Uterine smooth muscle cell (primary cell): ENCODE results near the gene PPFIA3. TPM values are rescaled to one million over a fixed set of nuclear protein-coding genes. Genes with fewer than 3 reads are reported as not detected.

Source experiments
- total RNA-seq: library from RNA; depleted of rRNA; stranded (reverse); fragments of >200 nt; gene quantifications from 2 replicates; pipeline ENCODE4 v1.2.3, GENCODE V29; 2014

Gene PPFIA3
- 1.2 and 1.5 TPM in 2 replicates for total RNA-seq

GRCh38 chr19:49119411-49120324 is at the start of gene PPFIA3:
TSS of gene PPFIA3 (plus strand) at chr19:49119544. CDS start at chr19:49127874, 8,330 bp downstream.

GRCh38 chr19:49085020-49085867 is 34.1 kb upstream of the PPFIA3 start, which contains the start of gene SNRNP70:
TSS of gene SNRNP70 (plus strand) at chr19:49085451. CDS start at chr19:49086415, 964 bp downstream.

GRCh38 chr19:49113762-49114629 is 5.3 kb upstream of the PPFIA3 start, which contains the start of gene LIN7B:
TSS of gene LIN7B (plus strand) at chr19:49114370. CDS start at chr19:49114405, 35 bp downstream.

GRCh38 chr19:49118565-49119410 is 556 bp upstream of the PPFIA3 start, which contains the start of gene C19orf73:
TSS of gene C19orf73 (minus strand) at chr19:49119143. CDS start at chr19:49119022, 121 bp downstream.

GRCh38 chr19:49155005-49155819 is 35.9 kb downstream of the PPFIA3 start, which contains the start of gene HRC:
TSS of gene HRC (minus strand) at chr19:49155396. CDS start at chr19:49155237, 159 bp downstream.

GRCh38 chr19:49157445-49158224 is 38.3 kb downstream of the PPFIA3 start, which contains the start of gene TRPM4:
TSS of gene TRPM4 (plus strand) at chr19:49157792. CDS start at chr19:49157867, 75 bp downstream.

Other genes starting within 250 kb of the PPFIA3 start
- 124 and 144 TPM in 2 replicates for gene PPP1R15A, start 247.1 kb upstream of the PPFIA3 start, total RNA-seq
- gene TULP2, start 220.8 kb upstream of the PPFIA3 start, total RNA-seq: 0.37 TPM in 1 of 2 replicates, not detected in the other
- gene NUCB1, start 219.2 kb upstream of the PPFIA3 start, total RNA-seq: 69.9 and 197 TPM in 2 replicates
- not detected in 2 replicates for gene DHDH, start 185.8 kb upstream of the PPFIA3 start, total RNA-seq
- 64.2 and 70.1 TPM in 2 replicates for gene BAX, start 164.7 kb upstream of the PPFIA3 start, total RNA-seq
- gene FTL, start 154.2 kb upstream of the PPFIA3 start, total RNA-seq: 901 and 3,848 TPM in 2 replicates
- 23.4 and 31.5 TPM in 2 replicates for gene GYS1, start 126.2 kb upstream of the PPFIA3 start, total RNA-seq
- 213 and 418 TPM in 2 replicates for gene RUVBL2, start 125.7 kb upstream of the PPFIA3 start, total RNA-seq
- not detected in 2 replicates for gene LHB, start 102.5 kb upstream of the PPFIA3 start, total RNA-seq
- gene CGB3, start 95.2 kb upstream of the PPFIA3 start, total RNA-seq: not detected in 2 replicates
- gene CGB2, start 87.7 kb upstream of the PPFIA3 start, total RNA-seq: not detected in 2 replicates
- gene CGB1, start 82.6 kb upstream of the PPFIA3 start, total RNA-seq: not detected in 2 replicates
- gene CGB5, start 75.7 kb upstream of the PPFIA3 start, total RNA-seq: not detected in 2 replicates
- not detected in 2 replicates for gene CGB8, start 70.4 kb upstream of the PPFIA3 start, total RNA-seq
- 0.22 and 0.37 TPM in 2 replicates for gene CGB7, start 61.8 kb upstream of the PPFIA3 start, total RNA-seq
- not detected in 2 replicates for gene NTF4, start 54.7 kb upstream of the PPFIA3 start, total RNA-seq
- gene KCNA7, start 46.8 kb upstream of the PPFIA3 start, total RNA-seq: not detected in 2 replicates
- 101 and 166 TPM in 2 replicates for gene SNRNP70, start 34.1 kb upstream of the PPFIA3 start, total RNA-seq
- 4.8 and 13.1 TPM in 2 replicates for gene LIN7B, start 5.2 kb upstream of the PPFIA3 start, total RNA-seq
- gene C19orf73, start 401 bp upstream of the PPFIA3 start, total RNA-seq: 0.87 and 1.2 TPM in 2 replicates
- not detected in 2 replicates for gene HRC, start 35.9 kb downstream of the PPFIA3 start, total RNA-seq
- 10.2 and 17.1 TPM in 2 replicates for gene TRPM4, start 38.2 kb downstream of the PPFIA3 start, total RNA-seq
- under 0.01 TPM in 2 replicates for gene SLC6A16, start 205.6 kb downstream of the PPFIA3 start, total RNA-seq
- gene CD37, start 215.9 kb downstream of the PPFIA3 start, total RNA-seq: 0.12 TPM in 1 of 2 replicates, not detected in the other
- 13.7 and 15.6 TPM in 2 replicates for gene TEAD2, start 242.9 kb downstream of the PPFIA3 start, total RNA-seq
- 0.25 and 0.33 TPM in 2 replicates for gene DKKL1, start 244.3 kb downstream of the PPFIA3 start, total RNA-seq